CD4-positive, alpha-beta memory T cell (primary cell): ENCODE results near the gene MSN. TPM values are rescaled to one million over a fixed set of nuclear protein-coding genes. Genes with fewer than 3 reads are reported as not detected.

Source experiments
- CTCF ChIA-PET: fragments of 350-600 bp; sonication (Branson Sonifier 250); formaldehyde crosslinking; loops from one replicate; lab custom pipeline; 2021; ENCODE audit warnings: inconsistent platforms; ENCODE audit not compliant: partially characterized antibody; lab: Charles Lee
- POLR2A ChIA-PET: fragments of 350-600 bp; sonication (Branson Sonifier 250); formaldehyde crosslinking; loops from one replicate; lab custom pipeline; 2021; ENCODE audit not compliant: partially characterized antibody; lab: Charles Lee
- DNase-seq, 5 donors: peaks; one replicate each; pipeline versions ENCODE4 v3.0.0 to v3.0.0-alpha.2; 2020 to 2022; ENCODE audit warnings: mixed read lengths in 1 of 5
- H3K27ac ChIP-seq: one replicate; pipeline ENCODE4 v1.7.0; 2013; ENCODE audit warnings: low read depth, low read length
- H3K27me3 ChIP-seq: 2 replicates; pipeline ENCODE4 v1.7.0; 2013; ENCODE audit warnings: mild to moderate bottlenecking, low read length, moderate library complexity; ENCODE audit not compliant: insufficient read depth
- H3K36me3 ChIP-seq: 2 replicates; pipeline ENCODE4 v1.7.0; 2013; ENCODE audit warnings: mild to moderate bottlenecking, low read length, moderate library complexity; ENCODE audit not compliant: insufficient read depth
- H3K4me1 ChIP-seq: 2 replicates; pipeline ENCODE4 v1.7.0; 2013; ENCODE audit warnings: mild to moderate bottlenecking, low read length, moderate library complexity; ENCODE audit not compliant: insufficient read depth
- H3K4me3 ChIP-seq, 2 donors: one replicate each; pipeline ENCODE4 v1.7.0; 2013; ENCODE audit warnings: low read length in 2 of 2, mild to moderate bottlenecking in 1 of 2
- H3K9me3 ChIP-seq, 2 donors: one replicate each; pipeline ENCODE4 v1.7.0; 2013; ENCODE audit warnings: low read length in 2 of 2, control low read depth in 1 of 2; ENCODE audit not compliant: control insufficient read depth in 1 of 2
- H3K27ac Mint-ChIP-seq, 7 donors: one replicate each; pipeline ENCODE4 v1.8.0; 2020 to 2021; ENCODE audit warnings: mixed read lengths in 7 of 7, mild to moderate bottlenecking in 6 of 7, inconsistent platforms in 3 of 7, moderate library complexity in 3 of 7
- H3K27me3 Mint-ChIP-seq, 2 donors: one replicate each; pipeline ENCODE4 v1.8.0; 2020 to 2021; ENCODE audit warnings: mixed read lengths in 2 of 2
- H3K36me3 Mint-ChIP-seq, 2 donors: one replicate each; pipeline ENCODE4 v1.8.0; 2020 to 2021; ENCODE audit warnings: mixed read lengths in 2 of 2, inconsistent platforms in 1 of 2, mild to moderate bottlenecking in 1 of 2
- H3K4me1 Mint-ChIP-seq, 4 donors: one replicate each; pipeline ENCODE4 v1.8.0; 2020 to 2021; ENCODE audit warnings: mixed read lengths in 4 of 4, mild to moderate bottlenecking in 1 of 4
- H3K4me3 Mint-ChIP-seq, 8 donors: one replicate each; pipeline ENCODE4 v1.8.0; 2020 to 2021; ENCODE audit warnings: mixed read lengths in 8 of 8, mild to moderate bottlenecking in 7 of 8, moderate library complexity in 6 of 8, inconsistent platforms in 3 of 8
- H3K9me3 Mint-ChIP-seq, 8 donors: one replicate each; pipeline ENCODE4 v1.8.0; 2020 to 2021; ENCODE audit warnings: mixed read lengths in 8 of 8, mild to moderate bottlenecking in 5 of 8, inconsistent platforms in 3 of 8, moderate library complexity in 1 of 8
- intact Hi-C: fragments of 100-400 bp; cut with micrococcal nuclease; formaldehyde crosslinking; loops from one replicate; pipeline ENCODE4 v1.15.1; 2023
- polyA plus RNA-seq, 2 donors: library from polyadenylated mRNA; unstranded; fragments of 300-500 nt; fragmentation: Illumina TruSeq; gene quantifications; one replicate each; pipeline ENCODE4 v1.2.3, GENCODE V29; 2021
- total RNA-seq, 2 experiments: library from RNA; stranded (reverse); gene quantifications; one replicate each; pipeline ENCODE4 v1.2.3, GENCODE V29; 2021

MSN gene
- total and polyA plus RNA-seq, 4 experiments from 2014 or later, result 334 to 669 (median 468) TPM

DNA sequence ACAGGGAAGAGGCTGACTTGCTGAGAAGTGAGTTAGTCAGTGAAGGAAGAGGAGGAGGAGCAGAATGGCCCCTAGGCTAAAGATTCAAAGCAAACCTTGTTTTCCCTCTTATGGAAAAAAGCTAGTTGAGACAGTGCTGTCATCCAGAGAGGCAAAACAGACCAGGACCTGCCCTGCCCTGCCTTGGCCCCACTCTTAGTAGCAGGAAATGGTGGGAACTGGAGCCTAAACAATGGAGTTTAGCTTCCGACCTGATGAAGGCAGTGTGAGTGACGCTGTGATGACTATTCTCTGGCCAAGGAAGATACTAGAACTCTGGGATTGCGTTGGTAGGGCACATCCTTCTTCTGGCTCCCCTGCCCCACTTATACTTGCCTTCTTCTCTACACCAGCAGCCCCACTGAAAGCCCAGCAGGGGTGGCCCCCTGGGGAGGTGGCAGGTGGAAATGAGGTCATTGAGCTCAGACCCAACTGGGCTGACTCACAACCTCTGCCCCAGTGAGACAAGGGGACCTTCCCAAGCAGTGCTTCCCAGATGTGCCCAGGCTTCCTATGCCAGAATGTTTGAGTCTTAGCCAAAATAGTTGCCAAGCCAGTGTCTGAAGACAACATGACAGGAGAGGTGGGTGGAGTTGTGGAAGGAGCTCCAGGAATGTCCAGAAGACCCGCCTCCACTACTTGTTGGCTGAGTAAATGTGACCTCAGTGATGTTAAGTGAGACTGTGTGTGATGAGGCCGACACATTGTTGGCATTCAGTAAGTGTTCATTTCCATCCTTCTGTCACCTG, 38.8 kb downstream of the MSN start:
- ChIA-PET POLR2A (interaction anchor here (0.9 to 5.2 kb wide), 7 partner anchors 9 to 110 kb away, joined by 3 to 23 read pairs (median 4); partner anchors contain the start of gene MSN), CTCF (interaction anchor here (0.9 to 1.7 kb wide), 3 partner anchors 14 to 110 kb away, joined by 3 to 8 read pairs (median 3); no protein-coding TSS in a partner anchor)
- Mint-ChIP-seq H3K4me1 (peaks cover 51 to 82% (median 68%) of the 10 kb centered on the region in 4 donors), H3K27ac (peak overlapping the region; percentile 85 to 97 (median 92)), H3K9me3 (no peaks in the 10 kb centered on the region), H3K27me3 (no peaks in the 10 kb centered on the region), H3K36me3 (peaks cover 21 to 55% of the 10 kb centered on the region in 2 donors), H3K4me3 (peak overlapping the region in 7 of 8 donors; percentile 32 to 82 (median 63))
- intact Hi-C loops, result no loop called here
- no peaks in the 10 kb centered on the region for H3K9me3 ChIP-seq
- no peaks in the 10 kb centered on the region for H3K27me3 ChIP-seq
- peaks cover 71% of the 10 kb centered on the region for H3K4me1 ChIP-seq
- DNase-seq, result peak in 1 of 5 donors; percentile 75
- peak overlapping the region in 1 of 2 donors; percentile 15 for H3K4me3 ChIP-seq
- peak overlapping the region; percentile 61 for H3K27ac ChIP-seq
- H3K36me3 ChIP-seq, result no peaks in the 10 kb centered on the region

DNA sequence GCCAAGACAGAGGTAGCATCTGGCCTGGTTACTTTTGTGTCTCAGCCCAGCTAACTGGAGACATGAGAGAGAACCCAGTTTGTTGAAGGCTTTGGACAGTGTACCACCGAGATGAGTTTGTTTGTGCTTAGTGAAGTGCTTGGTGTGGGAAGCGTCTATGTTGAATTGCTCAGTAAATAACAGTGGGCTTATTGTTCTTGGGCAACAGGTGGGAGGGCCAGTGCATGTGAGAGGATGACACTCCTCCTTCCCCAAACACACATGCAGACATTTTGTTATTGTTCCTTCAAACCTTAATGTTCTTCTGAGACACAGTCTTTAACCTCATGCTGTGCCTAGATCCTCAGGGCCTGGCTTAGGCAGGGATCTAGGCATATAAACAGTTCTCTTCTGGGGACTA, 39.7 kb downstream of the MSN start:
- peak overlapping the region; percentile 85 to 97 (median 92) for H3K27ac Mint-ChIP-seq
- intact Hi-C loops, result loop anchor here (1.0 kb wide), 1 partner anchor 9 kb away; no protein-coding TSS in a partner anchor
- Histone ChIP-seq H3K4me3 (no peak overlapping the region), H3K27me3 (no peaks in the 10 kb centered on the region), H3K9me3 (no peaks in the 10 kb centered on the region), H3K36me3 (no peaks in the 10 kb centered on the region), H3K4me1 (peaks cover 73% of the 10 kb centered on the region), H3K27ac (peak overlapping the region; percentile 61)
- POLR2A ChIA-PET, result interaction anchor here (0.9 to 5.2 kb wide), 6 partner anchors 10 to 111 kb away, joined by 3 to 23 read pairs (median 6); partner anchors contain the start of gene MSN
- peaks cover 24 to 55% of the 10 kb centered on the region in 2 donors for H3K36me3 Mint-ChIP-seq
- H3K9me3 Mint-ChIP-seq, result peaks cover 0 to 2% (median 0%) of the 10 kb centered on the region in 8 donors
- CTCF ChIA-PET, result interaction anchor here (0.9 to 1.7 kb wide), 2 partner anchors 16 to 111 kb away, joined by 3 to 8 read pairs; no protein-coding TSS in a partner anchor
- no peak for DNase-seq
- peaks cover 51 to 82% (median 67%) of the 10 kb centered on the region in 4 donors for H3K4me1 Mint-ChIP-seq
- peak overlapping the region in 5 of 8 donors; percentile 13 to 80 (median 49) for H3K4me3 Mint-ChIP-seq
- H3K27me3 Mint-ChIP-seq, result no peaks in the 10 kb centered on the region

DNA sequence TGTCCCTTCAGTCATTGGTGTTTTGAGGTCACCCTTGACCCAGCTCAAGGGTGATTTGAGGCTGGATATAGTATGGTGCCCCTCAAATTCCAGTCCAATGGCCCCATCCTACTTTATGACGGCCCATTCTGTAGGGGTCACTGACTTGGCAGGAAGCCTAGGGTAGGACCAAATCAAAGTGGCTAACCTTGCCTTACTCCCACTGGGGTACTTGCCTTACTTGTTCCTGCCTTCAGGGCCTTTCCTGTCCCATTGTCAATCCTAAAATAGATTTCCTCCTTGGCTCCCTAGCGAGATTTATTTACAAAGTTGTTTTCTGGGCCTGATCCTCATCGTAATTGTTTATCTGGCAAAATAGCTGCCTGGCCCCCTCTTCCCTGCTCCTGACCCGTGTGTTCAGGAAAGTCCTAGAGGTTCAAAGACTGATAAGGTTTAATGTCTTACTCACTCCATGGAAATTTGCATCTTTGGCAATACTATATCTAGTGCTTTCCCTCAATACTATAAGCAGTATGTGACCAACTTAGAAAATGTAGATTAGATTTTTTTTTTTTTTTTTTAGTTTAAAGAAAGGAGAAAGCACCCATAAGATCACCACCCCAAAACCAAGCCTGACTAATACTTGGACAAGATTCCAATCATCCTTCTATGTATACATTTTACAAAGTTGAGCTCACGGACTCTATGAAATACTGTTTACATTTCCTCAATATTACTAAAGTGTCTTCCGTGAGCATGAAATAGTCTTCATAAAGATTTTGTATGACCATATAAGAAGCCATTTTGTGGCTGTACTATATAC, 44.8 kb downstream of the MSN start:
- intact Hi-C loops, result no loop called here
- H3K9me3 Mint-ChIP-seq, result peaks cover 0 to 2% (median 0%) of the 10 kb centered on the region in 8 donors
- Histone ChIP-seq H3K9me3 (no peaks in the 10 kb centered on the region), H3K27me3 (no peaks in the 10 kb centered on the region), H3K27ac (peak overlapping the region; percentile 9), H3K4me3 (no peak overlapping the region), H3K4me1 (peaks cover 75% of the 10 kb centered on the region), H3K36me3 (peaks cover 7% of the 10 kb centered on the region)
- CTCF ChIA-PET, result no interaction called here
- no peak for DNase-seq
- H3K4me3 Mint-ChIP-seq, result peak overlapping the region in 5 of 8 donors; percentile 19 to 47 (median 35)
- H3K4me1 Mint-ChIP-seq, result peaks cover 48 to 84% (median 63%) of the 10 kb centered on the region in 4 donors
- no peaks in the 10 kb centered on the region for H3K27me3 Mint-ChIP-seq
- H3K27ac Mint-ChIP-seq, result peak overlapping the region in 6 of 7 donors; percentile 55 to 94 (median 72)
- peaks cover 27 to 43% of the 10 kb centered on the region in 2 donors for H3K36me3 Mint-ChIP-seq
- POLR2A ChIA-PET, result interaction anchor here (0.7 to 1.6 kb wide), 2 partner anchors 15 to 28 kb away, joined by 3 to 5 read pairs; no protein-coding TSS in a partner anchor

DNA sequence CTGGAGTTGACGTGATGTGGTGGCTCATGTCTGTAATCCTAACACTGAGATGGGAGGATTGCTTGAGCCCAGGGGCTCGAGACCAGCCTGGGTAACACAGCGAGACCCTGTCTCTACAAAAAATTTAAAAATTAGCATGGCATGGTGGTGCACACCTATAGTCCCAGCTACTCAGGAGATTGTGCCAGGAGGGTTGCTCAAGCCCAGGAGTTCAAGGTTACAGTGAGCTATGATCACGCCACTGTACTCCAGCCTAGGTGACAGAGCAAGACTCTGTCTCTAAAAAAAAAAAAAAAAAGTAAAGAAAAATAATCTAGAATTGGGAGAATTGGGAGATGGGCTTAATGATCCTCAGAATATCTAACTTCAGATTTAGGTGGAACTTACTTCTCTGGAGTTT, 51.1 kb downstream of the MSN start:
- Histone ChIP-seq H3K4me3 (no peak overlapping the region), H3K27me3 (no peaks in the 10 kb centered on the region), H3K4me1 (peaks cover 99% of the 10 kb centered on the region), H3K36me3 (peaks cover 24% of the 10 kb centered on the region), H3K9me3 (no peaks in the 10 kb centered on the region), H3K27ac (no peak overlapping the region)
- peak overlapping the region in 6 of 7 donors; percentile 14 to 94 (median 72) for H3K27ac Mint-ChIP-seq
- H3K4me3 Mint-ChIP-seq, result no peak overlapping the region
- H3K36me3 Mint-ChIP-seq, result peaks cover 49 to 75% of the 10 kb centered on the region in 2 donors
- H3K9me3 Mint-ChIP-seq, result no peaks in the 10 kb centered on the region
- peaks cover 65 to 99% (median 82%) of the 10 kb centered on the region in 4 donors for H3K4me1 Mint-ChIP-seq
- ChIA-PET CTCF (interaction anchor here (1.1 kb wide), 1 partner anchor 50 kb away, joined by 3 read pairs; no protein-coding TSS in a partner anchor), POLR2A (interaction anchor here (1.2 to 1.5 kb wide), 2 partner anchors 15 to 21 kb away, joined by 3 read pairs; no protein-coding TSS in a partner anchor)
- intact Hi-C loops, result no loop called here
- DNase-seq, result no peak
- H3K27me3 Mint-ChIP-seq, result no peaks in the 10 kb centered on the region

DNA sequence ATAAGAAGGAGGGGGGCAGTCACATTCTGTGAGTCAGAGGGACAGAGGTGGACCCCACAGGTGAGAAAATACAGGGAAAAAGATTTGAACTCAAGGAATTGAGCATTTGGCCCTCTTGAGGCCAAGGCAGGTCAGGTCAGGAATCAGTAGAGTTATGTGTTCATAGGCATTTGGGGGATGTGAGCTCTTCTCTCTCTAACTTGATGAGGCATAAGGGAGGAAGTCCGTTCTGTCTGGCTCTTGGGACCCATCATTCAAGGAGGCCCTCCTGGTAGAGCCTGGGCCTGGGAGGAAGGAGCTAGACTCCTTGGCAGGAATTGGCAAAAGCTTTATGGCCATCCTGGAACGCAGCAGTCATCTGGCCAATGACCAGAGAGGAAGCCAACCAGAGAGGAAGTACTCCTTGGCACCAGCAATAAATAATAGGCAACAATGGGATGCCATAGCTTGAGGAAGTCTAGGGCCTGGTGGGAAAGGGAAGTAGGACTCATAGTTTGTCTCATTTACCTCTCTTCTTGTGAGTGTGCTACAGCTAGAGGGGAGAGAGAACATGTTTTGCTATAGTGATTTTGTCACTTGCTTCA, 53.0 kb downstream of the MSN start:
- intact Hi-C loops, result loop anchor here (10.0 kb wide), 1 partner anchor 46 kb away; no protein-coding TSS in a partner anchor
- no peak for DNase-seq
- no peak overlapping the region for H3K4me3 ChIP-seq
- Mint-ChIP-seq H3K9me3 (peaks cover 0 to 5% (median 0%) of the 10 kb centered on the region in 8 donors), H3K36me3 (peaks cover 53 to 83% of the 10 kb centered on the region in 2 donors), H3K4me3 (peak overlapping the region in 6 of 8 donors; percentile 5 to 59 (median 40)), H3K4me1 (peaks cover 64 to 99% (median 82%) of the 10 kb centered on the region in 4 donors), H3K27me3 (no peaks in the 10 kb centered on the region), H3K27ac (peak overlapping the region; percentile 39 to 94 (median 87))
- peaks cover 24% of the 10 kb centered on the region for H3K36me3 ChIP-seq
- peak overlapping the region; percentile 41 for H3K27ac ChIP-seq
- POLR2A ChIA-PET, result interaction anchor here (1.0 to 1.7 kb wide), 4 partner anchors 17 to 47 kb away, joined by 3 to 4 read pairs (median 4); no protein-coding TSS in a partner anchor
- CTCF ChIA-PET, result interaction anchor here (0.9 to 1.4 kb wide), 2 partner anchors 14 to 120 kb away, joined by 3 read pairs; no protein-coding TSS in a partner anchor
- H3K27me3 ChIP-seq, result no peaks in the 10 kb centered on the region
- H3K4me1 ChIP-seq, result peaks cover 98% of the 10 kb centered on the region
- no peaks in the 10 kb centered on the region for H3K9me3 ChIP-seq

DNA sequence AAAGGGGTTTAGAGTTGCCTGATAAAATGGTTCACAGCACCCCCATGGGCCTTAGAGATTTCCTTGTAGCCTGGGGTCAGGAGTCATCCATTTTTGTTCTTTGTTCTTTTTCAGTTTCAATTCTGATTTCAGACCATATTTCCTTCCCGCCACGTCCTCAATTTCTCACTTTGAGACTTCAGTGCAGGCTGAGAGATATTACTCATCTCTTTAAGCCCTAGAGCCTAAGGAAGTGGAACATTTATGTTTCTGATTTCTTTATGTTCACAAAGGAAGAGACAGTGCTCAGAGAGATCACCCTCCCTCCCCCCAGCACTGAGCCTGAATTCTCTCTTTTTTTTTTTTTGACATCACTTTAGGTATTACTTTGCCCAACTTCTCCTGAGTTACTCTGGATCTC, 56.3 kb downstream of the MSN start:
- H3K27me3 ChIP-seq, result no peaks in the 10 kb centered on the region
- peaks cover 66 to 93% (median 82%) of the 10 kb centered on the region in 4 donors for H3K4me1 Mint-ChIP-seq
- H3K36me3 ChIP-seq, result peaks cover 18% of the 10 kb centered on the region
- ChIA-PET POLR2A (interaction anchor here (1.1 to 2.6 kb wide), 5 partner anchors 18 to 127 kb away, joined by 3 to 10 read pairs (median 7); no protein-coding TSS in a partner anchor), CTCF (interaction anchor here (1.0 to 1.5 kb wide), 6 partner anchors 14 to 263 kb away, joined by 3 to 8 read pairs (median 4); no protein-coding TSS in a partner anchor)
- no peaks in the 10 kb centered on the region for H3K9me3 ChIP-seq
- H3K4me3 Mint-ChIP-seq, result peak overlapping the region in 7 of 8 donors; percentile 19 to 83 (median 60)
- H3K27me3 Mint-ChIP-seq, result no peaks in the 10 kb centered on the region
- peak overlapping the region; percentile 87 to 95 (median 88) for H3K27ac Mint-ChIP-seq
- DNase-seq, result peak; percentile 30 to 75 (median 38)
- intact Hi-C loops, result loop anchor here (2.0 to 10.0 kb wide), 3 partner anchors 19 to 129 kb away; no protein-coding TSS in a partner anchor
- peaks cover 0 to 8% (median 0%) of the 10 kb centered on the region in 8 donors for H3K9me3 Mint-ChIP-seq
- peak overlapping the region in 1 of 2 donors; percentile 19 for H3K4me3 ChIP-seq
- H3K27ac ChIP-seq, result peak overlapping the region; percentile 64
- peaks cover 91% of the 10 kb centered on the region for H3K4me1 ChIP-seq
- peaks cover 51 to 84% of the 10 kb centered on the region in 2 donors for H3K36me3 Mint-ChIP-seq
